Large intestine (tissue), 3 donors: Measurements from ENCODE around the gene STX4. TPM values are rescaled to one million over a fixed set of nuclear protein-coding genes. Genes with fewer than 3 reads are reported as not detected.

Experiments used
- DNase-seq, 2 donors: peaks; one replicate each; pipeline versions ENCODE4 v3.0.0 to v3.0.0-alpha.2; 2013
- H3K27ac ChIP-seq: one replicate; pipeline ENCODE4 v1.5.1; 2013; ENCODE audit warnings: low read length
- H3K27me3 ChIP-seq: 2 replicates; pipeline ENCODE4 v1.6.1; 2013; ENCODE audit warnings: low read length; ENCODE audit not compliant: control insufficient read depth, insufficient read depth
- H3K36me3 ChIP-seq: 2 replicates; pipeline ENCODE4 v1.6.1; 2013; ENCODE audit warnings: low read length; ENCODE audit not compliant: control insufficient read depth, insufficient read depth
- H3K4me1 ChIP-seq: one replicate; pipeline ENCODE4 v1.6.1; 2013; ENCODE audit warnings: low read length; ENCODE audit not compliant: control insufficient read depth, insufficient read depth
- H3K4me3 ChIP-seq: one replicate; pipeline ENCODE4 v1.5.1; 2013; ENCODE audit warnings: low read length
- H3K9me3 ChIP-seq: one replicate; pipeline ENCODE4 v1.6.1; 2013; ENCODE audit warnings: mild to moderate bottlenecking, low read depth, low read length, moderate library complexity; ENCODE audit not compliant: control insufficient read depth
- WGBS: methylation state at CpG from one replicate; pipeline ENCODE4 v1.1.5; 2013; ENCODE audit warnings: low lambda C conversion rate; ENCODE audit not compliant: insufficient coverage; 5-methylcytosine and 5-hydroxymethylcytosine counted together
- polyA plus RNA-seq: library from polyadenylated mRNA; unstranded; fragments of 120-200 nt; gene quantifications from one replicate; pipeline ENCODE4 v1.2.1, GENCODE V29; 2013

Gene STX4
- polyA plus RNA-seq, 1 donor, result 76.6 TPM

- DNase-seq, result no peak
- no CpG with 5 or more reads among the region's 19 CpGs for WGBS
- peaks cover 40% of the 10 kb centered on the region for H3K4me1 ChIP-seq
- no peaks in the 10 kb centered on the region for H3K9me3 ChIP-seq
- H3K27me3 ChIP-seq, result peaks cover 9% of the 10 kb centered on the region
- H3K27ac ChIP-seq, result no peak overlapping the region
- H3K36me3 ChIP-seq, result no peaks in the 10 kb centered on the region
- H3K4me3 ChIP-seq, result no peak overlapping the region
Observed at GRCh38 chr16:31000671-31001382, 32.5 kb upstream of the STX4 start.

- DNase-seq, result peak in 1 of 2 donors; percentile 51
- H3K27me3 ChIP-seq, result peaks cover 13% of the 10 kb centered on the region
- peaks cover 33% of the 10 kb centered on the region for H3K4me1 ChIP-seq
- H3K9me3 ChIP-seq, result no peaks in the 10 kb centered on the region
- 20% methylated on average over 1 of the region's 16 CpGs for WGBS
- no peaks in the 10 kb centered on the region for H3K36me3 ChIP-seq
- H3K27ac ChIP-seq, result no peak overlapping the region
- H3K4me3 ChIP-seq, result no peak overlapping the region
Observed at GRCh38 chr16:31001507-31002249, 31.7 kb upstream of the STX4 start.

GRCh38 chr16:31002250-31002700 is 31.1 kb upstream of the STX4 start:
- no peak overlapping the region for H3K27ac ChIP-seq

GRCh38 chr16:31002862-31003341 is 30.5 kb upstream of the STX4 start:
- H3K36me3 ChIP-seq, result no peaks in the 10 kb centered on the region
- peaks cover 23% of the 10 kb centered on the region for H3K4me1 ChIP-seq
- no CpG with 5 or more reads among the region's 9 CpGs for WGBS
- no peaks in the 10 kb centered on the region for H3K9me3 ChIP-seq
- no peak overlapping the region for H3K4me3 ChIP-seq
- DNase-seq, result no peak
- no peak overlapping the region for H3K27ac ChIP-seq
- H3K27me3 ChIP-seq, result peaks cover 26% of the 10 kb centered on the region

More at GRCh38 chr16:31002250-31002700, 31.1 kb upstream of the STX4 start:
- no peaks in the 10 kb centered on the region for H3K9me3 ChIP-seq
- no peak for DNase-seq
- peaks cover 29% of the 10 kb centered on the region for H3K4me1 ChIP-seq
- no peak overlapping the region for H3K4me3 ChIP-seq
- H3K36me3 ChIP-seq, result no peaks in the 10 kb centered on the region
- H3K27me3 ChIP-seq, result peaks cover 19% of the 10 kb centered on the region
- no CpG with 5 or more reads among the region's 10 CpGs for WGBS

GRCh38 chr16:31003744-31004143 is 29.6 kb upstream of the STX4 start:
- 100% methylated on average over 1 of the region's 6 CpGs for WGBS
- H3K4me3 ChIP-seq, result no peak overlapping the region
- H3K27me3 ChIP-seq, result peaks cover 33% of the 10 kb centered on the region
- no peaks in the 10 kb centered on the region for H3K36me3 ChIP-seq
- no peaks in the 10 kb centered on the region for H3K9me3 ChIP-seq
- H3K4me1 ChIP-seq, result peaks cover 14% of the 10 kb centered on the region
- DNase-seq, result no peak
- H3K27ac ChIP-seq, result no peak overlapping the region

- peaks cover 41% of the 10 kb centered on the region for H3K27me3 ChIP-seq
- no peak overlapping the region for H3K4me3 ChIP-seq
- no peak overlapping the region for H3K27ac ChIP-seq
- no CpG with 5 or more reads among the region's 2 CpGs for WGBS
- H3K36me3 ChIP-seq, result no peaks in the 10 kb centered on the region
- H3K9me3 ChIP-seq, result no peaks in the 10 kb centered on the region
- DNase-seq, result no peak
- H3K4me1 ChIP-seq, result peaks cover 5% of the 10 kb centered on the region
Observed at GRCh38 chr16:31004658-31005057, 28.7 kb upstream of the STX4 start.

- Histone ChIP-seq H3K27me3 (peaks cover 46% of the 10 kb centered on the region), H3K4me1 (peaks cover 5% of the 10 kb centered on the region), H3K27ac (no peak overlapping the region), H3K4me3 (no peak overlapping the region), H3K36me3 (no peaks in the 10 kb centered on the region), H3K9me3 (no peaks in the 10 kb centered on the region)
- DNase-seq, result no peak
- no CpG with 5 or more reads among the region's 16 CpGs for WGBS
Observed at GRCh38 chr16:31005350-31006085, 27.8 kb upstream of the STX4 start.

GRCh38 chr16:31006086-31006385 is 27.3 kb upstream of the STX4 start:
- no peak for DNase-seq
- Histone ChIP-seq H3K36me3 (no peaks in the 10 kb centered on the region), H3K9me3 (no peaks in the 10 kb centered on the region), H3K4me1 (peaks cover 5% of the 10 kb centered on the region), H3K4me3 (no peak overlapping the region), H3K27me3 (peaks cover 50% of the 10 kb centered on the region), H3K27ac (no peak overlapping the region)
- no CpG with 5 or more reads among the region's 7 CpGs for WGBS

- WGBS, result no CpG with 5 or more reads among the region's 8 CpGs
- H3K9me3 ChIP-seq, result no peaks in the 10 kb centered on the region
- peaks cover 3% of the 10 kb centered on the region for H3K4me1 ChIP-seq
- no peak overlapping the region for H3K27ac ChIP-seq
- H3K36me3 ChIP-seq, result no peaks in the 10 kb centered on the region
- DNase-seq, result no peak
- no peak overlapping the region for H3K4me3 ChIP-seq
- peaks cover 55% of the 10 kb centered on the region for H3K27me3 ChIP-seq
Observed at GRCh38 chr16:31006589-31006988, 26.8 kb upstream of the STX4 start.

GRCh38 chr16:31007684-31008083 is 25.7 kb upstream of the STX4 start:
- H3K4me1 ChIP-seq, result no peaks in the 10 kb centered on the region
- WGBS, result no CpG with 5 or more reads among the region's 6 CpGs
- DNase-seq, result no peak
- H3K9me3 ChIP-seq, result no peaks in the 10 kb centered on the region
- no peak overlapping the region for H3K27ac ChIP-seq
- H3K36me3 ChIP-seq, result no peaks in the 10 kb centered on the region
- H3K4me3 ChIP-seq, result no peak overlapping the region
- H3K27me3 ChIP-seq, result peaks cover 61% of the 10 kb centered on the region
